Stimulated activated CD8-positive, alpha-beta memory T cell treated with anti-CD3 and anti-CD28 coated beads, Interleukin-4, amount 100 ng/mL, for 24 hours (primary cell): ENCODE measurements around the gene MROH7.

Experiments used
- DNase-seq: peaks from one replicate; pipeline ENCODE4 v3.0.0-alpha.2; 2020; ENCODE audit warnings: low read depth

Gene MROH7

DNA sequence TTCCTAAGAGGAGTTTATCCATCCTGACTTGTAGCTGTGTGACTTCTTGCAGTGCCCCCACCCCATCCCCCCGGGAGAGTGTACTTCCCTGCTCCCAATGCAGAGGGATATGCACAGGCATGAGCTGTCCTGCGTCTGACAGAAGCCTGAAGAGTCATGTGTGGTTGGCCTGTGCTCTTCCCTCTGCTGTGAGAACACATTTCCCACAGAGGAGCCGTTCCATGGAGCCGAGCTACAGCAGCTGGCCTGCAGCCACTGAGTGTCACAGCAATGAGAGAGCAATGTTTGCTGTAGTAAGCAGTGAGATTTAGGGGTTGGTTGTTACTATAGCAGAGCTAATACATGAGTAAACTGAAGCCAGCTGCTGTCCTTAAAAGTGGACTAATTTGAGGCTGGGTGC is 100.7 kb downstream of the MROH7 start:
- no peak for DNase-seq

DNA sequence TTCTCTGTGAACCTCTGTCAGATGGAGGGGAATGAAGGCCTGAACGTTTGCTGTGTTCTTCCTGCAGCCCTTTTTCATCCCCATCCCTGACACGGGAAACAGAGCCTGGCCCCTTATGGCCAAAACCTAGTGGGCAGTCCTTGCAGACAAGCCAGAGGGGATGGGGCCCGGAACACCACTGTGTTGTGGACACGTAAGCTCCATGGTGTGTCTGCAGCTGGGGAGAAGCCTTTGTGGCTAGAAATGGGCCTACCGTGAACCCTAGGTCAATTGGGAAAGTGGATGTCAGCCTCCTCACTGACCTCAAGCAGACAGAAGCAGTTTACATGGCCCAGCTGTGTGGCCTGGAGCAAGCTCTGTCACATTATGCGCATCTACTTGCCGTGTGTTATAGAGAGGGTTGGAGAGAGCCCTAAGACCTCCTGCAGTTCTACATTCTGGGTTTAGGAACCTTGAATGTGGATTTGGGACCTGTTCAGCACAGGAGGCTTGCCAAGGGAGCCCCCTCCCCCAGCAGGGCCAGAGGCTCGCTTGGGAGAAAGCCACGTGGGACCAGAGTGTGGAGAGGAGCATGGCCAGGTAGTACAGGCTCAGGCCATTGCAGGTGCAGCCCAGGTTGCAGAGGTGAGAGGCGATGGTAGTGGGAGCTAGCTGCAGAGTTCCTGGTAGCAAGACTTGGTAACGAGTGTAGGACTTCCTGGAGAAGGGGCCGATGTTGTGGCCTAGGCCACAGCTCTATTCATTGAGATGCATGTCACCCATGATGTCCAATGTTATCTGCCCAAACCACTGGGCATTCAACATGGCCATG is 102.0 kb downstream of the MROH7 start:
- no peak for DNase-seq

DNA sequence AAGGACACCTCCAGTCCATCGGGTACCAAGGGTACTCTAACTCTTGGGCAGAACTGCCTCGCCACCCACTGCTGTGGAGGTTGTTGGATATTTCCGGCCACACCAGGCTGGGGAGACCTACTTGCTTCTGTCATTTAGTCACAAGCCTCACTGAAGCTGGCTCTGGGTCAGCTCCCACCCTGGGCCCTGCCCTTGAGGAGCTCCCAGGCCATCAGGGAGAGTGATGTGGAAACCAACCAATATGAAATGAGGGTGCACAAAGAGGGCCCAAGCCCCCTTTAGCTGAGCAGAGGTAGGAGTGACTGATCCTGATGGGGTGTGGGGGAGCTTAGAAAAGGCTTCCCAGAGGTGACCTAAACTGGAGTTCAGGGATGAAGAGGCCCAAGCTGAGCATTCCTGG is 103.1 kb downstream of the MROH7 start:
- no peak for DNase-seq

DNA sequence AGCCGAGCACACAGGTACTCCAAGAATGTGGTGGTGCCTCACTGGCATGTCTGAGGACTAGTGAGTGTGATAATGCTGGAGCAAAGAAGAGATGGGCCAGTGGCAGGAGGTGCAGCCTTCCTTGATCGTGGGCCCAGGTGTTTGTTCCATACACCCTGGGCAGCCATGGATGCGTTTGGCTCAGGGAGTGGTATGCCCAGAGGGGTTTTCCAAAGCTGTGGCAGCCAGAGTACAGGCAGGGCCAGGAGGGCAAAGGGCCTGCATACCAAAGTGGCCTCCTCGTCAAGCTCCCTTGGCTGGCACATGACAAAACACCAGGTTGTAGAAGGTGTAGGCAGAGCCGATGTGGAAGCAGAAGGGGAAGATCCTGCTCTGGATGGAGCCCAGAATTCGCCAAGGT is 103.7 kb downstream of the MROH7 start:
- DNase-seq = no peak

DNA sequence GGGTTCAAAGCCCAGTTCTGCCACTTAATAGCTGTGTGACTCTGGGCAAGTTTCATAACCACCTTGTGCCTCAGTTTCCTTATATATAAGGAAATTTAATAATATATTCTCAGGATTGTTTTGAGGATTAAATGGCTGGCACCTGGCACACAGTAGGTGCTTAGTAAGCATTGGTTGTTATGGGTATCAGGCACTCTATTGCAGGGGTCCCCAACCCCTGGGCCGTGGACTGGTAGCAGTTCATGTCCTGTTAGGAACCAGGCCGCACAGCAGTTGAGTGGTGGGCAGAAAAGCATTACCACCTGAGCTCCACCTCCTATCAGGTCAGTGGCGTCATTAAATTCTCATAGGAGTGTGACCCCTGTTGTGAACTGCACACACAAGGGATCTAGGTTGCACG is 104.3 kb downstream of the MROH7 start:
- DNase-seq = no peak

DNA sequence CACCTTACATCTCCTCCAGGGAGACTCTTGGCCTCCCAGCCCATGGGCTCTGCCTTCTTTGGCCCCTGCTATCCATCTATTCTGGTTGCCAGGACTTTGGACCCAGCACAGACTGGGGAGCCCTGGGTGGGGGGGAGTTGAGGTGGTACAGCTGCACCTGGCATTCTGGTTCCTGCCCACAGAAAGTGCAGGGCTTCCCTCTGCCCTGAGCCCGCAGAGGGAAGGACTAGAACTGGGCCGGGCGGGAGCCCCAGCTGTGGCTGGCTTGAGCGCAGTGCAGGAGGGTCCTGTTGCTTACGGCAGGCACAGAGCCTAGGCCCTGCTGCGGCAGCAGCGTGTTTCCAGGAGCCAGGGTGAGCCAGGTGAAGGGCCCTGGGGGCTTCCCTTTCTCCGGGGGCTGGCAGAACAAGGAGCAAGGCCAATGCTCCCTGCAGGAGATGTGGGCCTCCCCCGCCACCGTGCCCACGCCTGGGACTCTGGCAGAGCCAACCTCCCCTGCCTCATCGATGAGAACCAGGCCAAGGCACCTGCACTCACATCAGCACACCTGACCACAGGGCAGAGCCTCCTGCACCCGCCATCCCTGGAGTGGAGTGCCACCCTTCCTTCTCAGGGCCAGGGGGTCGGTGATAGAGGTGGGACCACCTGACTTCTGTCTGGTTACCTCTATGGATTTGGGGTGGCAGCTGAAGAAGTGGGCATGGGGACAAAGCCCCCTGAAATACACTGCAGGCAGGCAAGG is 106.7 kb downstream of the MROH7 start:
- no peak for DNase-seq

DNA sequence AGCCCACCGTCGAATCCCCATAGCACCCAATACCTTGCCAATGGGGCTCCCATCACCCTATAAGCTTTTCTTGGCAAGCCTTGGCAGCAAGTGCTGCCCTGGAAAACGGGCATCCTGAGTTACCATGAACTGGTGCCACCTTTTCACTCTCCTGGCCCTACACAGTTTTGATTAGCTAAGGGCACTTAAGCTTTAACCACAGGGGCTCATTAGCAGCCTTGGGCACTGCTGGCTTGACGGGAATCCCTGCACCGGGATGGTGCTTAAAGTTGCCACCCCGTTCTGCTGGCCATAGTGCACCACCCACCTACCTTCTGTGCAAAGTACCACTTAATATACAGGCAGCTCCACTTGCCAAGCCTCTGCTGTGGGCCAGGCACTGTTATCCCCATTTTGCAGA is 109.0 kb downstream of the MROH7 start:
- DNase-seq = no peak

DNA sequence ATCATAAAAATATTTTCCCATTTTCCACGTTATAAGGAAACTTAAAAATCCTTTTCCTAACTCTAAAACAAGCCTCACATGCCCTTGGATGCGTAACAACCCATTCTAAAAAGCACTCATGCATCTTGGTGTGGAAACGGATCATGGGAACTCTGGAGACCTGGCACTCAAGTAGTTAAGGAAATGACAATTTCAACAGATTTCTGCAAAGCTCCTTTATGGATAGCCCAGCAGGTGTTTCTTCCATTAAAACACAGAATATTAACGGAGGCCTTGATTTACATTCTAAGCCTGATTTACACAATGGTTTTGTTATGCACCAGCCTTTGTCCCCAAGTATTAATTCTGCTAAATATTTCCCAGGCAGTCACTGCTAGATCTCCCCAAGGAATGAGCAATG is 109.8 kb downstream of the MROH7 start:
- DNase-seq = no peak

DNA sequence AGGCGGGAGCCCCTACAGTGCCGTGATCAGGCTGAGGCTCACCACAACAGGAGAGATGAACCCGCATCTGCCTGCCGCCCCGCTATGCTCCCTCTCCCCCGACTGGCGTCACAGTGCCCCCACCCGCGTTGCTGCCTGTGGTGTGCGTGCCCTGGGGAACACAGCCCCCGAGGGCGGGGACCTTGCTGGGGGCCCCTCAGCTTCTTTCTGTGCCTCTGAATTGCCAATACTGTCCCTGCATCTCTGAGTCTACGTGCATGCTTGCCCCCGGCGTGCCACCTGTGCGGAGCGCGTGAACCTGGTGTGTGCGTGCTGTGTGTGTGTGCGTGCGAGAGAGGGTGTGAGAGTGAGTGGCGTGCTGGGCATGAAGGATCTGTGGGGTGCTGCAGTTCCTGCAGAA is 112.5 kb downstream of the MROH7 start:
- DNase-seq = no peak

DNA sequence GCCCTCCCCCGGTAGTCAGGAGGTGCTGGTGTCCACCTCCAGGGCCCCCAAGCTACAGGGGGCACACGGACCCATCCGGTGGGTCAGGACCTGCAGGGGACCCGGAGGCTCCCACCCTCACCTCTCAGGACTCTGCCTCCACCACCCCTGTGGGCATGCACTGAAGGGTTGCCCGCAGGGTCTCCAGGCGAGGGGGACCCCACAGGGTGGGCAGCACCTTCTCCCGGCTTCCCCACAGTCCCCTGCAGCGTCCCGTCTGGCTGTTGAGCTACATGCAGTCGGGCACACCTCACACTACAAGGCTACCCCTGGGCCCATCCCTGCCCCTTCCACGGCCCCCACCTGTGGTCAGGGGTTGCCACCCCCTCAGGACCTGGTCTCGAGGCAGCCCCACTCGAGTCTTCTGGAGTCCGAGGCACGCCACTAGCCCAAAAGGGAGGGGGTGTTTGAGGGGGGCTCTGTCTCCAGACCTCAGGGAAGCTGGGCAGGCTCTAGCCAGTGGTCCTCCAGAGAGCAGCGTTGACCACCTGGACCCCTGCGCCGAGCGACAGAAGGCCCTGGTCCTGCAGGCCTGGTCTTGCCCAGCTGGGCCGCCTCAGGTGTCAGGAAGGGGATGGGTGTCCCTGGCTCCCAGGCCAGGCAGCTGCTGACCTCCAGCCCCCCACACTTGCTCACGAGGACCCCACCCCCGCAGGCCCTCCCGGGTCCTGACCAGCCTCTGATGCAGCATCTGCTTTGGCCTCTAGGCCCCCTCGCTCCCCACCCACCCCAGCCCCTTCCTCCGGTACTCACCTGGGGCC is 113.1 kb downstream of the MROH7 start:
- DNase-seq = no peak

DNA sequence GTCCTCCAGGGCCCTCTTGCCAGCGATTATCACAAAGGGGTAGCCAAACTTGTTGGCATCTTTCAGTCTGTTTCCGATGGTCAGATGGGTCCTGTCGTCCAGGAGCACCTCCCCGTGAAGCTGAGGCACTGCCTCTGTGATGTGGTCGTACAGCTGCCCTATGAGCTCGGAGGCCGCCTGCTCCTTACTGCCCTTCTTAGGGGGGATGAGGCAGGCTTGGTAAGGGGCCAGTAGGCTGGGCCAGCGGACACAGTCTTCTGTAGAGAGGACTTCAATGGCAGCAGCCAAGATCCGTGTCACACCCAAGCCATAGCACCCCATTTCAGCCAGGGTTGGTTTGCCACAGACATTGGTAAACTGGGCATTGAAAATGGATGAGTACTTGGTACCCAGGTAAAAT is 116.2 kb downstream of the MROH7 start:
- DNase-seq = no peak

DNA sequence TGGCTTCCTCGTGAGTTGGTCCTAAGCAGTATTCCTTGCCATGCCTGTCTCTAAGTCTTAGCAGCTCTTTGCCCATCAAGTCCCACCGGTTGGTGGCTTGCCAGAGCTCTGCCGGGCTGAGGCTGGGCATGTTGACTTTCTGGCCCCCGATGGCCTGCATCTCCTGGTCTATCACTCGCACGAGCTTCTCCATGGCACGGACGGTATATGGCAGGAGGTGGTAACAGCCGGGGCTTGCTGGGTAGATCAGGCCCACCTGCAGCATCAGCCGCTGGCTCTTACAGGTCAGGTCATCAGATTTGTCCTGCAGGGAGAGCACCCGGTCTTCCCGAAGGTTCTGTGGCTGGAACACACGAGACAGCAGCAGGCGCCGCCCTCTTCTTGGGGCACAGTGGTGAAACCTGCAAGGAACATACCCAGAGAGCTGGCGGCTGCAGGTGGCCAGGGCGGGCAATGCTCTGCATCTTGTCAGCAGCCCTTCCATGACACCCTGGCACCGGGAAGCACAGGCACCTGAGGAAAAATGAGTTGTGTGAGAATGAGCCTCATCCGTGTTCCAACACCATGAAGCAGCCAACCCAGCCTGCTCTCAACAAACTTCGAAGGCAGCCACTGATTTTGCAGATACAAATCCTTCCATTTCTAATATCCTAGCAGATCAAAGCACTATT is 117.2 kb downstream of the MROH7 start:
- no peak for DNase-seq
